ENCODE results near the gene SMIM33.
"Not testable (repeated sequence)": the region's sequence is repeated elsewhere in the genome, so short reads cannot be mapped to it uniquely, and the experiment has no call there.

SMIM33 gene

DNA sequence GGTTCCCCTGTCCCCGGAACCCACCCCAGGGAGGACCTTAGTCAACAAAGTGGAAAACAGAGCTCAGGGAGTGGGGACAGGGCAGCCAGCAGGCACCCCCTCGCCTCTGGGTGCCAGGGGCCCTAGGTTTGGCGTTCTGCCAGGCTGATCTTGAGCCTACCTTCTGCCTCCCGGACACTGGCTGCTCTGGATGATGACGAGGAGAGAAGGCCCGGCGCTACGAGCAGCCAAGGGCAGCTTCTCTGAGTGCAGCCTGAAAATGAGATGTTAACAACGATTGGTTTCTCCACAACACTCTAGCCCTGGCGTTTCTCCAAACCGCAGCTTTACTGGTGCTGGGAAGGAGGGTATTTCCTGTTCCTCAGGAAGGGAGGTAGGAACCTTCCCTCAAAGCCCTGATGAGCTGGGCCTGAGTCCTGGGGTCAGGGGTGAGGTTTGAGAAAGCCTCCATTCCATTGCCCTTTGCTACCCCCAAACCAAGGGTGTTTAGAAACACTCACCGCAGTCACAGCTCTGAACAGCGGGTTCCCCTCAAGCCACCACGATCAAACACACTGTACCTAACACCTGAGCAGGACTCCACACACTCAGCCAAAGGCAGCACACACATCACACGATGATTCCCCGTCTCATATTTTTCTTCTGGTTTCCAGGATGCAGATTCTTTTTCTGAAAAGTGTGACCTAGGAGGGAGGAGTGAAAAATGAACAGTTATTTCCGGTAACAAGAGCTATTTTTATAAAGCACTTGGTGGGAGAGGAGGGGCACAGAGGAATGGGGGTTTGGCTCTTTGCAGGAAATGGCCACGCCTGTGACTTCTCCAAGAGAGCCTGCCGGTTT lies 11.5 kb downstream of the SMIM33 start, which contains the start of gene STING1:
Gene STING1 (minus strand): TSS at position 709 of the 840 bp plus-strand sequence. CDS start 1,054 bp downstream, outside the sequence.
- peak; percentile 35 for DNase-seq (ENCODE audit: low spot score)

- not testable (repeated sequence) for DNase-seq (ENCODE audit: low spot score)
Observed at GRCh38 chr5:139482890-139483208, 12.0 kb downstream of the SMIM33 start.

GRCh38 chr5:139486201-139486600 lies 15.4 kb downstream of the SMIM33 start:
- no peak for DNase-seq (ENCODE audit: low spot score)

GRCh38 chr5:139488260-139488659 lies 17.5 kb downstream of the SMIM33 start:
- DNase-seq (ENCODE audit: low spot score): no peak

- no peak for DNase-seq (ENCODE audit: low spot score)
Observed at GRCh38 chr5:139492700-139493192, 21.9 kb downstream of the SMIM33 start.

DNA sequence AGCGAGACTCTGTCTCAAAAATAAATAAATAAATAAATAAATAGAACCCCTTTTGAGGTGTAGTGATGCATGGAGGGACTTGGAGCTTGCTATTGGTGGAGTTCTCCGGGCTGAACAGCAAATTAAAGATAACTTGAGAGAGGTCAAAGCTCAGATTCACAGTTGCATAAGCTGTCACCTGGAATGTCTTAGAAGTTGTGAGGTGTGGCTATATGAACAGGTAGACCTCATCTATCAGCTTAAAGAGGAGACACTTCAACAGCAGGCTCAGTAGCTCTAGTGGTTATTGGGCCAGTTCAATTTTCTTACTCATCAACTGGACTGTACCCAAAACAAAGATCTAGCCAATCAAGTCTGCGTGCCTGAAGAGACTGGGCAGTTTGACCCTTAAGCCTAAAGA lies 23.5 kb downstream of the SMIM33 start:
- DNase-seq (ENCODE audit: low spot score): no peak

DNA sequence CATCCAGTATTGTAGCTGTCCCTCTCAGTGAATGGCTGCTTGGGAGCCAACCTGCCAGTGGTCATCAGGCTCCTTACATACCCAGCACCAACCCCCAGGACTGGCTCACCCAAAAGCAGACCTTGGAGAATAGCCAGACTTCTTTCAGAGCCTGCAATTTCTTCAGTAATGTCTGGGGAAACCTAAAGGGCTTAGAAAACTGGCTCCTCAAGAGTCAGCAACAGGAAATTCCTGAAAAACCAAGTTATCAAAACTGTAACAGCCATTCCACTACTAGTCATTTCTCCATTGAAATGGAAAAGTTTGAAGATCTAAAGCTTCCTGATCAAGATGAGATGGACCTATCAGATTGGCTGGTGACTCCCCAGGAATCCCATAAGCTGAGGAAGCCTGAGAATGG lies 24.0 kb downstream of the SMIM33 start:
- DNase-seq (ENCODE audit: low spot score): no peak

DNA sequence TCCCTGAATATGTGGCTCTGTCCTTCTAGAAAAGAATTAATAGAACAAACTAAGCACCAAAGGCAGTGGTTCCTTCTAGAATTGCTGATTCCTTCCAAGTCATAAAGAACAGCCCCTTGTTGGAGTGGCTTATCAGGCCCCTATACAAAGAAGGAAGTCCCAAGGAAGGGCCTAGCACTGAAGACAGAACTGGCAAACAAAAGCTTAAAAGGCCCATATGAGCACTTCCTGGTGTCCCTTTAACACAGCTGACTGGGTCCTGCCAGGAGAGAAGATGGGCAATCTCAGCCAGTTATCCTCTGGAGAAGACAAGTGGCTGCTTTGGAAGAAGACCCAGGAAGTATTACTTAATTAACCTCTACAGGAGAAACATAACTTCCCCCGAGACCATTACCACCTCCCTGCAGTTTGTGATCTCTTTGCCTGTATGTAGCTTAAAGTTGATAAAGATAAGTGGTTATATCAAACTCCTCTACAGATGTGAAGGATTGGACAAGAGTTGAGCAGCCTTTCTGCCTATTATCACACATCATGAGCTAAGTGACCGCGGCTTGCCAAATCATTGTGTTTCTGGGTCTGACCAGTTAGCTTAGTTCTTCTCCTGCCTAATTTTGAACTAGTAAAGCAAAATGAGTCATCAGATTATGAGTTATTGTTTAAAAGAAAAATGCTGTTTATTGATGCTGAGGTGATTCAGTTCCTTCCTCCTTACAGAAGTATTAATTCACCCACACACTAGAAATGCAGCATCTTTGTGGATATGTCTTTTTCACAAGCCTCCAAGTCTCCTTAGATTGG lies 25.0 kb downstream of the SMIM33 start:
- DNase-seq (ENCODE audit: low spot score): no peak

- no peak for DNase-seq (ENCODE audit: low spot score)
Observed at GRCh38 chr5:139501381-139501780, 30.6 kb downstream of the SMIM33 start.

DNA sequence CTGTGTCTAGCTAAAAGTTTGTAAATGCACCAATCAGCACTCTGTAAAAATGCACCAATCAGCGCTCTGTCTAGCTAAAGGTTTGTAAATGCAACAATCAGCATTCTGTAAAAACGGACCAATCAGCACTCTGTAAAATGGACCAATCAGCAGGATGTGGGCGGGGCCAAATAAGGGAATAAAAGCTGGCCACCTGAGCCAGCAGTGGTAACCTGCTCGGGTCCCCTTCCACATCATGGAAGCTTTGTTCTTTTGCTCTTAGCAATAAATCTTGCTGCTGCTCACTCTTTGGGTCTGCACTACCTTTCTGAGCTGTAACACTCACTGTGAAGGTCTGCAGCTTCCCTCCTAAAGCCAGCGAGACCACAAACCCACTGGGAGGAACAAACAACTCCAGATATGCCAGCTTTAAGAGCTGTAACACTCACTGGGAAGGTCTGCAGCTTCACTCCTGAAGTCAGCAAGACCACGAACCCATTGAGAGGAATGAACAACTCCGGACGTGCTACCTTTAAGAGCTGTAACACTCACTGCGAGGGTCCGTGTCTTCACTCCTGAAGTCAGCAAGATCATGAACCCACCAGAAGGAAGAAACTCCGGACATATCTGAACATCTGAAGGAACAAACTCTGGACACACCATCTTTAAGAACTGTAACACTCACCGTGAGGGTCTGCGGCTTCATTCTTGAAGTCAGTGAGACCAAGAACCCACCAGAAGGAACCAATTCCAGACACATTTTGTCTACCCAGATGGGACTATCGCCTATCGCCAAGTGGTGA lies 32.4 kb downstream of the SMIM33 start:
- not testable (repeated sequence) for DNase-seq (ENCODE audit: low spot score)

DNA sequence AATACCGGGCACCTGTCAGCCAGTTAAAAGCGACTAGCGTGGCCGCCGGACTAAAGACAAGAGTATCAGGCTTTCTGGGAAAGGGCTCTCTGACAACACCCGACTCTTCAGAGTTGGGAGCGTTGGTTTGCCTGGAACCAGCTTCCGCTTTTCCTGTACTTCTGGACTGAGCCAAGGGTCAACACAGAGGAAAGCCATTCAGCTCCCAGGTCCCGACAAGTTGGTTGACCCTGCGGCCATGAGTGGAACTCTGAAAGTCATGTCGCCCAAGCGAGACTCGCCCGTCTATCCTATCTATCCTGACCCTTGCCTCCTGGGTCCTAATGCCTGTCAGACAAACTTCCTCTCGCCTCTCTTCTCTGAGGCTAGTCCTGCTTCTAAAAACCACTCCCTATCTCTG lies 33.1 kb downstream of the SMIM33 start:
- not testable (repeated sequence) for DNase-seq (ENCODE audit: low spot score)

- not testable (repeated sequence) for DNase-seq (ENCODE audit: low spot score)
Observed at GRCh38 chr5:139504722-139505121, 33.9 kb downstream of the SMIM33 start.

DNA sequence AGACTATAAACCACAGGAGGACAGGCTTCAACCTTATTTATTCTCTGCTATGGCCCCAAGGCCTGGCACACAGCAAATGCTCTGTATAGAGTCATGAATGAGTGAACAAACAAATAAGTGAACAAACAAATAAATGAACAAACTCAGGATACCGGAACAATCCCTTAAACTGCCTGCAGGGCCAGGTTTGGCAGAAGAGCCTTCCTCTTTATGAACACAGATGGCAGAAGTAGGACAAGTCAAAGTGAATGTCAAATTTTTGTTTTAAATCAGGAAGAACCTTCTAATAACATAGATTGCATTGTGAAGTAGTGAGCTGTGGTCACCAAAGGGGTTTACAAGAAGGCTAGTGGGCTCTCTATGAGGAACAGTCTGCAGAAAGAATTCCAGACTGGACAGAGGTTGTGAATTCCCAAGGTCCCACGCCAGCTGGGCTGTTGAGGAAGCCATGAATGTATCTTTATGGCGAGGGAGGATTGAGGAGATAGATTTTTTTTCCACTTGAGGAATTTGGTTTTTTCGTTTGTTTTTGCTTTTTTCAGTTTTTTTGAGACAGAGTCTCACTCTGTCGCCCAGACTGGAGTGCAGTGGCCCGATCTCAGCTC lies 42.1 kb downstream of the SMIM33 start:
- DNase-seq (ENCODE audit: low spot score): no peak

- peak; percentile 58 for DNase-seq (ENCODE audit: low spot score)
Observed at GRCh38 chr5:139513434-139513833, 42.6 kb downstream of the SMIM33 start.

DNA sequence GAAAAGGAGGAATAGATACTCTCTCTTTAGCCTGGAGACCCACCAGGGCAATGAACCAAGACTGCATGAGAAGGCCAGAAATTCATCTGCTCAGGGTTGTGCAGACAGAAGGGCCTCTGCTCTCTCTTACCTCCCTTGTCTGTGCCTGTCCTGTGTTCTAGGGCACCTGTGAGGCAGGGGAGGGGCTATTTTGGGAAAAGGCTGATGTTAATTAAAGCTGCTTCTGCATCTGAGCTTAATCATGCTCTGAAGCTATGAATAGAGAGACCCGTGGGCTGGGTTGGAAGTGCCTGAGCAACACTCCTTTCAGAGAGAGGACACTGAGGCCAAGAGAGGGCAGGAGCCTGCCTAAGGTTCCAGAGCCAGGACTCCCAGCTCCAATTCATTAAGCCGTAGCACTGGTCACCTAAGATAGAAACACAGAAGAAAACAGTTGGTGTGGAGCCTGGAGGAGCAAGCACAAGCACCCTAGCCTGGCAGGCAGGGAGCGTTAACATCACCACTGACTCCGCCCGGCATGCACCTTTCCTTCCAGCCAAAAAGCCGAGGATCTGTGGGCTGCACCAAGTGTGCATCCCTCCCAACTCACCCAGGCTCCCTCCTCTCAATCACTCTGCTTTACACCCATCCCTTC lies 43.2 kb downstream of the SMIM33 start:
- no peak for DNase-seq (ENCODE audit: low spot score)

DNA sequence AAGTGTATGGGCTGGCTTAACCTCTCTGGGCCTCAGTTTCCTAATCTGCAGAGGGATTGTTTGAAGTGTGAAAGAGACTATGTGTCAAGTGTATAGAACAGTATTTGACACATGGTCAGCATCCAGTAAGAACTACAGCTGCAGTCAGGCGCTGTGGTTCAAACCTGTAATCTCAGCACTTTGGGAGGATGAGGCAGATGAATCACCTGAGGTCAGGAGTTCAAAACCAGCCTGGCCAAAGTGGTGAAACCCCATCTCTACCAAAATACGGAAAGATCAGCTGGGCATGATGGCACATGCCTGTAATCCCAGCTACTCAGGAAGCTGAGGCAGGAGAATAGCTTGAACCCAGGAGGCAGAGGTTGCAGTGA lies 43.7 kb downstream of the SMIM33 start:
- no peak for DNase-seq (ENCODE audit: low spot score)

DNA sequence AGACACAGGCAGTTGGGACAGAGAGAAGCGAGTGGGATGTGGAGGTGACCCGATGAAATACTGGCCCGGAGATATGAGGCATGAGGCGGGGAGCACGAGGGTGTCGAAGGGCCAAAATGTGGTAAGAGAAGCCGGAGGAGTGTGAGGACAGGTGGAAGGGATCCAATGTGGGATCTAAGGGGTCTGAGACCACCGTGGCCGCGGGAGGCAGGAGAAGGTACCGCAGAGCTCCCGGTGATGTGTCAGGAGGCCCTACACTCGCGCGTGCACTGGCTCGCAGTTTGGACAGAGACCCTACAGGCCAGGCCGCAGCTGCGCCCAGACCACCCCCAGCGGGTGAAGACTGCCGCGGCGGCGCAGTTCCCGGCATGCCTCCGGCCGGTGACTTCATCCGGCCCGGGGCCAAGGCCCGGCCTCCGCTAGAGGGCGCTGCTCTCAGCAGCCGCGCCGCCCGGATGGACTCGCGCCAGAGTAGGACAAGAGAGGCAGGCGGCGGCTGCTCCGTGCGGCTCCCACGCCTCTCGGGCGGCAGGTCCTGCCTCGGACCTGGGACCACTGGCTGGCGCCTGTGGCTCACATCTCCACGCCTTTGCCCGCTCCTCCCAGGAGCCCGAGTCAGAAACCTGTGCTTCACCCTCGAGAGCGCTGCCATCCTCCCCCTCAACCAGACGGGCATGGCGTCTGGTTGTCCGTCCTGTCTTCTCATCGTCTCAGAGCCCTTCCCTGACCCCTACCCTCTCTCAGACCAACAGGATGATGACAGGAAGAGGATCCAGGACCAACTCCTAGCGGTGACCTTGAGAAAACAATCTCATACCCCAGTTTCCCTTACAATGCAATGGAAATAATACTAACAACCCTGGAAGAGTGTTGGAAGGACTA lies 47.1 kb downstream of the SMIM33 start:
- peak; percentile 89 for DNase-seq (ENCODE audit: low spot score)
